Ammon's horn (tissue), 1 donor: ENCODE results near the gene ZCCHC9.
"Not testable (repeated sequence)": the region's sequence is repeated elsewhere in the genome, so short reads cannot be mapped to it uniquely, and the experiment has no call there.

ENCODE experiments used
- DNase-seq: peaks from one replicate; pipeline ENCODE4 v3.0.0-alpha.2; 2016; ENCODE audit warnings: low spot score

ZCCHC9 gene

GRCh38 chr5:81308836-81309235 lies 7.4 kb downstream of the ZCCHC9 start:
- no peak for DNase-seq

DNA sequence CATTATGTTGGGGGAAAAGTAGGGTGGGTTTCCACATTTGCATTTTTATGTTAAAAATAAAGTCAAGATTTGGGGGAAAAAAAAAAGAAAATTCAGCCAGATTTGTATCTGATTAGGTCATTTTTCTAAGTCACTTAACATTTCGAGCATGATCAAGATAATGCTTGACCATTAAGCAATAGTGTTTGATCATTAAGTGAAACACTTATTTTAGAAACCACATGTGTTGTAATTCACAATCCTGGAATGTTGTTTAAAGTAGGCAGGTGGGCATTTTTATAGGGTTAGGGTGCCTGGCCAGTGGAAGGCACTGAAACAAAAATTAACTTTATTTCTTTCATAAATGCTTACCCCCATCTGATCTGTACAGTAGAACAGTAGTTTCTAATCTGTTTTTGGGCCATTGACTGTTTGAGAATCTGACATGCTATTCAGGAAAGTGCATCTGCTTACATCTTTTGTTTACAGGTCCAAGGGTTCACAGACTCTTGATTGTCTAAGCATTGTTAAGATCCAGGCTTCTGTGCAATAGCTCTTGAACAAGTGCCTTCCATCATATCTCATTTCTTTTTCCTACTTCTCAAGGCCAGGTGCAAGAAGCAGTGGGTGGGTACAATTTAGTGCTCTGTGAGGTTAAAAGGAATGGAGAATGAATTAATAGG lies 9.1 kb downstream of the ZCCHC9 start:
- DNase-seq = no peak

DNA sequence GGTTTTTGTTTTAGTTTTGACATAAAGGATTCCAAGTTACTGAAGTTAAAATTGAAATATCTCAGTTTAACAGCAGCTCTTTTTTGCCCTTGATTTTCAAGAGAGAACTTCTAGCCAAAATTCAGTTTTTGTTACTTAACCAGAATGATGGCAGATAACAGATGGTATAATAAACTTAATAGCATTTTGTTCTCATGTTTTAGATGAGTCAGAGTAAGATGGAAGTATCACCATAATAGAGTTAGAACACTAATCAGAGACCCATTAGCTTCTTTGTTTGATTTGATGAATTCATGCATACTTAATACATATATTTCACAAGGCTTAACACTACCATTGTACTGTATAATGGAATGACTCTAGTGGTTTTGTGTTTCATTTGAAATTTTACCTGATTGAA lies 11.9 kb downstream of the ZCCHC9 start:
- no peak for DNase-seq

DNA sequence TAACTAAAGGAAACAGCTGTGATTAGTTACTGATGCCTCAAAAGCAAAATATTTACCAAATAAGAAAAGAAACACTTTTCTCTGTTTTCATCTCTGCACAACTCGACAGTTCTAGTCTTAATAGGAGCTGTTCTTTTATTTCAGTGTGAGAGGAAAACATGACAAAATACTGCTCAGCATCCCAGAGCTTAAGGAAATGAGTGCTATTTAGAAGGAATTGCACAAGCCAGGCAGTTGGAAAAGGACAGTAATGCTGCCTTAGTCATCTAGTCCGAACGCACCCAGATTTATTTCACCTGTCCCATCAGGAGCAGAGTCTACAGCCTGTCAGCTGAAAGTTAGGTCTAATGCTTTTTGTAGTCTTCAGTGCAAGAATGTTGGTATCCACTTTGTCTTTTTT lies 12.3 kb downstream of the ZCCHC9 start:
- no peak for DNase-seq

- no peak for DNase-seq
These were observed 13.2 kb downstream of the ZCCHC9 start for GRCh38 chr5:81314581-81314980.

DNA sequence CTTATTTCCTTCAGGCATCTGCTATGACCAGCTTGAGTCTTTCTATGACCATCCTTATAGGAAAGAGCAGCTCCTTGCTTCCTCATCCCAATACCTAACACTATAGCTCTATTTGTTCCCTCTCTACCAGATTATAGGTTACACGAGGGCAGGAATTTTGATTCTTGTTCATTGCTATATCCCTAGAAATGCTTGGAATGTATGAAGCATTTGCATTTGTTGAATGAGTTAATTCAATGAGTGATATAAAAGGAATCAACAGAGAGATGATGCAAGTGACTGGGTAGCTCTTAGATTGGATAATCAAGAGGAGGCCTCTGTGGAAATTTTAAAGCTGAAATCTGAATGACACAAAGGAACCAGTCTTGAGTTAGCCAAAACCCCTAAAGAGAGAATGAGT lies 13.9 kb downstream of the ZCCHC9 start:
- DNase-seq = no peak

DNA sequence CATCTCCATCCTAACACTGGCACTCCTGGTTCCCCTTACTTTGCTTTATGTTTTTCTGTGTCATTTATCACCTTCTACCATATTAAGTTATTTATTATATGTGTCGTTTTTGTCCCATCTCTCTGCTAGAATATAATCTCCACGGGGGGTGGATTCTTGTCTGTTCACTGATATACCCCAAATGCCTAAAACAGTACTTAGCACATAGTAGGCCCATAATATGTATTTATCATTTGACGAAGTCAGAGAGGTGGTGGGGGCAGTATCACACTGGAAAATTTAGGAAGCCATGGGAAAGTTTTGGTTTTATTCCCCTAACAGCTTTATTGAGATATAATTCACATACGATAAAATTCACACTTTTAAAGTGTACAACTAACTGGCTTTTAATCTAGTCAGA lies 14.4 kb downstream of the ZCCHC9 start:
- DNase-seq = no peak

- DNase-seq = no peak
These were observed 15.2 kb downstream of the ZCCHC9 start for GRCh38 chr5:81316571-81316970.

GRCh38 chr5:81317536-81317935 lies 16.1 kb downstream of the ZCCHC9 start:
- DNase-seq = no peak

DNA sequence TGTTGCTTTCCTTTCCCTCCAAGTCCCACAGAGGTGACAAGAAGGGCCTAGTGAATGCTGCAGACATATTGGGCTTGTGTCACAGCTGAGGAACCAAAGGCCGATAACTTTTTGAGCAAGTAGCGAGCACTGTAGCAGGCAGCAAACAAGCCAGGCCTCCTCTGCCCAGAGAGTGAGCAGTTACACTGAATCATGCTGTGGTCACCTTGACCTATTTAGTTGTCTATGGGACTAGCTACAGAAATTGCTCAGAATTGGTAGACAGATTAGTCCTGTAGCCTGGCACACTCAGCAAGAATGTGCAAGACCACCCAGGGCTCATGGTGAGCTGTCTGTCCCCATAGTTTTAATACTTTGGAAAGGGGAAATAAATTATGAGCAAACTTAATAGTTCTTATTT lies 25.2 kb downstream of the ZCCHC9 start:
- DNase-seq = no peak

GRCh38 chr5:81334304-81335061 lies 33.1 kb downstream of the ZCCHC9 start:
- DNase-seq = no peak

GRCh38 chr5:81335946-81336345 lies 34.6 kb downstream of the ZCCHC9 start:
- DNase-seq = no peak

DNA sequence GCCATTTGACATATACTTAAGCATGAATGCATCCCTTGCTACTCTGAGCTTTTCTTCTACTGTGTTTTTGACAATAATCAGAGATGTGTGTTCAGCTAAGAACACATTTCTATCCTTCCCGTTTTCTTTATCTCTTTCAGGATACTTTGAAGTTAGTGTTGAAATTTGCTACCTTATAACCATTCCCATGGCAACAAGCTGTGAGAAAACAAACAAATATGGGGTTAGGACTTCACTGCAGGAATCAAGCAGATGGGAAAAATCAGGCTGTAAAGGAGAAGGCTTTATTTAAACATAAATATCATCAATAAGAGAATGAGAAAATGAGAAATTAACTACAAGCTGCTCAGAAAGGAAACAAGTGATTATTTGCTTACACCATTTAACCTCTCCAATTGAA lies 35.2 kb downstream of the ZCCHC9 start:
- no peak for DNase-seq

- DNase-seq = no peak
These were observed 36.4 kb downstream of the ZCCHC9 start for GRCh38 chr5:81337803-81338202.

DNA sequence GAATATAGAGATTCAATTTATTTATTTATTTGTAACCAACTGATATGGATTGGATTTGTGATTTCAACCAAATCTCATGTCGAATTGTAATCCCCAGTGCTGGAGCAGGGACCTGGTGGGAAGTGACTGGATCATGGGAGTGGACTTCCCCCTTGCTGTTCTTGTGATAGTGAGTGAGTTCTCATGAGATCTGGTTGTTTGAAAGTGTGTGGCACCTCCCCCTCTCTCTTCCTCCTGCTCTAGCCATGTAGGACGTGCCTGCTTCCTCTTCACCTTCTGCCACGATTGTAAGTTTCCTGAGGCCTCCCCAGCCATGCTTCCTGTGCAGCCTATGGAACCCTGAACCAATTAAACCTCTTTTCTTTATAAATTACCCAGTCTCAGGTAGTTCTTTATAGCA lies 36.8 kb downstream of the ZCCHC9 start:
- not testable (repeated sequence) for DNase-seq

GRCh38 chr5:81344736-81345135 lies 43.3 kb downstream of the ZCCHC9 start:
- DNase-seq = no peak

GRCh38 chr5:81345411-81346003 lies 44.1 kb downstream of the ZCCHC9 start:
- no peak for DNase-seq

DNA sequence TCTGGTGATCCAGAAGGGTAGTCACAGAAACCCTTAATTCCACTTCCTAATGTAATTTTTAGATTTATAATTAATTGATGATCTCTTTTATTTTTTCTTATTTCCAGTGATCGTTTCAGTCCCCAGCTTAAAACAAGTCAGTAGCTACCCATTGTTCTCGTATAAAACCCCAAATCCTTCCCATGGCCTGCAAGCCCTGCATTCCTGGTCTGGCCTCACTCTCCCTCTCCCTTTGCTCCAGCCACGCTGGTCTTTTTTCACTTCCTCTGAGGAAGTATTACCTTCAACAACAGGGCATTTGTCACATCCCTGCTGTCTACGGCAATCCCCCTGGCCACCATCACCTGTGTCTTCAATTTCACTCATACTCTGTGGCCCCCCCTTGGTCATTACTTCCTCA lies 47.8 kb downstream of the ZCCHC9 start:
- no peak for DNase-seq

- no peak for DNase-seq
These were observed 49.1 kb downstream of the ZCCHC9 start for GRCh38 chr5:81350507-81350906.

GRCh38 chr5:81353189-81353588 lies 51.8 kb downstream of the ZCCHC9 start:
- no peak for DNase-seq

DNA sequence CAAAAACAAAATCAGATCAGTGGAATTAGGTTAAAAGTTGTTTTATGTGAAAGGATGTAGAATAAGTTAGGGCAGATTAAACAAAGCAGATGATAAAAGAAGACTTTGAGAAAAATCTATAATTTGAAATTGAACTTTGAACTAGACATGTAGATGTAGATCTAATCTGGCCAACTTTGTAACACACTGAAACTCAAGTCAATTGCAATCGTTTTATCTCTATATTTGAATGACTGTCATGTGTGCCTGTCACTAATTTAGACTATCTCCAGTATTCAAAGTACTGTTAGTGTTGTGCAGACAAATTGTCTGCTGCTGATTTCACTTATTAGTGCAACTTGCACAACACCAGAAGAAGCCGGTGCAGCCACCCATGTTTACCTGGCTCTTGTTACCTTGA lies 52.7 kb downstream of the ZCCHC9 start:
- DNase-seq = no peak

DNA sequence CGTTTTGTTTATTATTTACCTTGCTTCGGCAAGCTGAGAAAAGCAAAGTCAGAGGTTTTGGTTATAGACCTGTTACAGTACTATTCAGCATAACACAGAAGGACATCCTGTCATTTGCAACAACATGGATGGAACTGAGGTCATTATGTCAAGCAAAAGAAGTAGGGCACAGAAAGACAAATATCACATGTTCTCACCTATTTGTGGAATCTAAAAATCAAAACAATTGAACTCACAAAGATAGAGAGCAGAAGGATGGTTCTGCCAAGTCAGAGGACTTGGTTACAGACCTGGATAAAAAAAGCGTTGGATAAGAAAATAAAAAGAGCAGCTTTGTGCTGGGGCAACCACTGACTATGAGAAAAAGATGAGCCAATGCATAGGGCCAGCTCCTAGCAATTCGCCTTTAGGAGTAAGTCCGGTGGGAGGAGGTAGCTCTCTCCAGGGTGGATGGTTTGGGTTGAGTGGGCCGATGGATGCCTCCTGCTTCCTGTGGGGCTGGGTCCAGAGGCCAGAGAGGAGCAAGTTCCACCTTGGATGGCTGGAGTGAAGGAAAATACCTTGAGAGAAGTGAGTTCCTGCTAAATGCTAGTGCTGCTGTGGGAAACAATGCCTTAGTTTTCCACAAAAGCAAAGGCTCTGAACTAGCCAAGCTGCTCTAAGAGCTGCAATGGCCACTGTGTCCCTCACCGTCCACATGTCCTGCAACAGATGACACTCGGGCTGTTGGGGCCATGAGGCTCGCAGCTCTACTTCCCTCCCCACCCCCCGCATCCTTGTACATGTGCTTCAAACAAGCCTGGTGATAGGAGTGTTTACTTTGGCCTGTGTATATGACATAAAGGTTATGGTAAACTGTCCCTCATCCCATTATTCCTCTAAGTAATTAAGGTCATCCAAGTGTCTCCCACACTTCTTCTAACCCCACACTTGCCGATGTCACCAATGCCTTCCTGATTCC lies 54.2 kb downstream of the ZCCHC9 start:
- no peak for DNase-seq
